Kidney (tissue), 14 donors: ENCODE data around the gene GALNT9. TPM values are rescaled to one million over a fixed set of nuclear protein-coding genes. Genes with fewer than 3 reads are reported as not detected.
A peak's percentile ranks its signal among the peaks of the same experiment; 100 is the strongest.

ENCODE experiments used
- DNase-seq, 5 donors: peaks; one replicate each; pipeline ENCODE4 v3.0.0-alpha.2; 2013 to 2020
- FAIRE-seq: peaks from 2 replicates; lab custom pipeline; 2012; peaks lifted over from hg19 to GRCh38; lab: Jason Lieb, UNC
- H3K27ac ChIP-seq, 2 donors: one replicate each; pipeline ENCODE4 v1.7.0; 2013; ENCODE audit warnings: low read depth in 2 of 2, low read length in 2 of 2, inconsistent platforms in 1 of 2
- H3K27me3 ChIP-seq: one replicate; pipeline ENCODE4 v1.7.1; 2013; ENCODE audit warnings: low read length, inconsistent platforms; ENCODE audit not compliant: control insufficient read depth, insufficient read depth
- H3K36me3 ChIP-seq, 3 donors: one replicate each; pipeline versions ENCODE4 v1.7.0 to v1.7.1; 2013; ENCODE audit warnings: low read length in 3 of 3, control low read depth in 1 of 3, inconsistent platforms in 1 of 3; ENCODE audit not compliant: insufficient read depth in 3 of 3, control insufficient read depth in 2 of 3
- H3K4me1 ChIP-seq, 3 donors: one replicate each; pipeline versions ENCODE4 v1.7.0 to v1.7.1; 2013; ENCODE audit warnings: low read length in 3 of 3, inconsistent platforms in 1 of 3, low read depth in 1 of 3; ENCODE audit not compliant: control insufficient read depth in 2 of 3, insufficient read depth in 2 of 3
- H3K4me3 ChIP-seq, 3 donors: one replicate each; pipeline versions ENCODE4 v1.7.0 to v1.8.1; 2013; ENCODE audit warnings: low read length in 3 of 3, control low read depth in 1 of 3, inconsistent platforms in 1 of 3
- H3K9ac ChIP-seq, 3 donors: one replicate each; pipeline versions ENCODE4 v1.7.0 to v1.7.1; 2013; ENCODE audit warnings: low read length in 3 of 3, control low read depth in 1 of 3, inconsistent platforms in 1 of 3
- H3K9me3 ChIP-seq, 3 donors: one replicate each; pipeline versions ENCODE4 v1.7.0 to v1.7.1; 2013; ENCODE audit warnings: low read length in 3 of 3, control low read depth in 1 of 3, inconsistent platforms in 1 of 3; ENCODE audit not compliant: control insufficient read depth in 2 of 3, insufficient read depth in 1 of 3
- CTCF ChIP-seq: IDR thresholded peaks from 3 replicates; pipeline ENCODE4 v1.5.1; 2012; ENCODE audit warnings: mild to moderate bottlenecking, moderate library complexity, borderline replicate concordance; ENCODE audit not compliant: insufficient read depth; ENCODE audit errors: extremely low read depth
- intact Hi-C: fragments of 100-400 bp; cut with DNase I; formaldehyde crosslinking; loops from one replicate; pipeline ENCODE4 v1.11.1; 2022
- polyA plus RNA-seq: library from polyadenylated mRNA; stranded (reverse); fragments of 350-450 nt; fragmentation: Illumina TruSeq; extraction: RNeasy Lipid Tissue Mini Kit (QIAGEN cat#74804); gene quantifications from one replicate; pipeline ENCODE4 v1.2.3, GENCODE V29; 2014; ENCODE audit warnings: low read depth, low replicate concordance; ENCODE audit not compliant: insufficient read depth
- total RNA-seq: library from RNA; stranded (reverse); fragmentation: NEBNext Ultra II Directional; extraction: Animal tissue kit (Norgen Biotek cat#: 25700); gene quantifications from one replicate; pipeline ENCODE4 v1.2.1, GENCODE V29; 2021
- donor health status: control.
- donor health status: control.
- donor health status: control.
- donor health status: control.
- donor health status: control.
- donor health status: DM: yes; HTN: yes; CAD: no.
- donor health status: Normal renal cell carcinoma (clear cell type).

Gene GALNT9
- total and polyA plus RNA-seq, 2 donors from 2014 or later: 4.8 to 20.7 TPM

DNA sequence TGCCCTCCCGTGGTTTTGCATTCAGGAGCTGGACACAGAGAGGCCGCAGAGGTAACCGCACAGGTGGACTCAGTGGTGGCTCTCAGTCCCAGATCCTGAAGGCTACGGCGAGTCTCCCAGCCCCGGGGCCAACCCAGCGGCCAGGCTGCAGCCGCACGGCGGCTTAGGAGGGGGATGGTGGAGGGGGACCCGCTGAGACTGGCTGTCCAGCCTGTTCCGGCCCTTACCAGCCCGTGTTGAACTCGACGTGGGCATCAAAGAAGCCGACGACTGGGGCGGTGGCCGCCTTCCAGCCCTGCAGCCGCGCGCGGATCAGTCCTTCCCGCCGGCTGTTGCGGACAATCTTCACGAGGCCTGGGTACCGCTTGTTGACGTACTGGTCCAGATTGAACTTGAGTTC is 68.7 kb downstream of the GALNT9 start:
- TF ChIP-seq CTCF: no peak
- Histone ChIP-seq H3K9me3 (no peaks in the 10 kb centered on the region), H3K9ac (no peak overlapping the region), H3K27ac (no peak overlapping the region), H3K4me1 (no peaks in the 10 kb centered on the region), H3K4me3 (no peak overlapping the region), H3K27me3 (no peaks in the 10 kb centered on the region), H3K36me3 (no peaks in the 10 kb centered on the region)
- FAIRE-seq (no peak), DNase-seq (peak in 1 of 5 donors; percentile 69)
- intact Hi-C loops: no loop called here

- H3K27ac ChIP-seq: no peak overlapping the region
- DNase-seq (peak in 1 of 5 donors; percentile 59), FAIRE-seq (no peak)
- H3K4me3 ChIP-seq: no peak overlapping the region
- H3K36me3 ChIP-seq: no peaks in the 10 kb centered on the region
- H3K4me1 ChIP-seq: no peaks in the 10 kb centered on the region
- no peaks in the 10 kb centered on the region for H3K9me3 ChIP-seq
- no peak overlapping the region for H3K9ac ChIP-seq
- intact Hi-C loops: no loop called here
- no peak for TF ChIP-seq CTCF
- no peaks in the 10 kb centered on the region for H3K27me3 ChIP-seq
These were observed 69.3 kb downstream of the GALNT9 start for GRCh38 chr12:132259872-132260695.

DNA sequence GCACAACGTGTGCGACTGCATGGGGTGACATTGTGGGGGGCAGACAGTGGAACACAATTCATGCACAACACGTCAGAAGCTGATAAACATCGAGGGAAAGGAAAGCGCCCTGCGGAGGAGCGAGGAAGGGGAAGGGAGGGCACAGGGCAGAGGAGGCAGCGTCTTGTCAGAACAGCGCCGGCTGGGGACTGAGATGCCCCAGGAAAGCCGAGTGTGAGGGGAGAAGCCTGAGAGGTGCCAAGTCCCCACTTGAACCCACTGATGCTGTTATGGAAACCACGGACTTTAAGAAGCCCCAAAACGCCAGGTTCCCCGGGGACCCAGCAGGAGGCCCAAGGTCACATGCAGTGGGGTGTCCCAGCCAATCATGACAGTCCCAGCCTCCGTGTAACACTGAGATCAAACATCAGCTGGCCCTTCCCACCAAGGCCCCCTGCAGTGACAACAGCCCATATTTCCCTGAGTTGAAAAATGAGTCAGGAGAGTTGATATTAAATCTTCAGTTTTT is 70.0 kb downstream of the GALNT9 start:
- no peaks in the 10 kb centered on the region for H3K27me3 ChIP-seq
- H3K4me1 ChIP-seq: no peaks in the 10 kb centered on the region
- FAIRE-seq (no peak), DNase-seq (peak in 1 of 5 donors; percentile 51)
- no peaks in the 10 kb centered on the region for H3K36me3 ChIP-seq
- no peak overlapping the region for H3K9ac ChIP-seq
- no peaks in the 10 kb centered on the region for H3K9me3 ChIP-seq
- no peak overlapping the region for H3K4me3 ChIP-seq
- H3K27ac ChIP-seq: no peak overlapping the region
- intact Hi-C loops: no loop called here
- no peak for TF ChIP-seq CTCF
